Astrocyte of the spinal cord (primary cell): Measurements from ENCODE around the gene TPSG1.
"Not testable (repeated sequence)": the region's sequence is repeated elsewhere in the genome, so short reads cannot be mapped to it uniquely, and the experiment has no call there.

Source experiments
- DNase-seq: peaks from one replicate; pipeline ENCODE4 v3.0.0; 2011; ENCODE audit warnings: low read depth, low spot score
- H3K4me3 ChIP-seq: 2 replicates; pipeline ENCODE4 v1.5.1; 2011; ENCODE audit warnings: low read depth, mild to moderate bottlenecking, low read length, moderate library complexity
- CTCF ChIP-seq: IDR thresholded peaks from 2 replicates; pipeline ENCODE4 v1.5.1; 2012; ENCODE audit warnings: low read depth, mild to moderate bottlenecking, low read length, inconsistent platforms
- in situ Hi-C: cut with HindIII; loops from 2 replicates; pipeline ENCODE4 v1.10.0; 2017; ENCODE audit warnings: low sequenced_read_pairs

Gene TPSG1

GRCh38 chr16:1189455-1189854 lies 35.6 kb downstream of the TPSG1 start:
- in situ Hi-C loops = no loop called here
- H3K4me3 ChIP-seq = no peak overlapping the region
- no peak for DNase-seq
- TF ChIP-seq CTCF = no peak

GRCh38 chr16:1188432-1189189 lies 36.5 kb downstream of the TPSG1 start:
- DNase-seq = no peak
- in situ Hi-C loops = no loop called here
- TF ChIP-seq CTCF = no peak
- no peak overlapping the region for H3K4me3 ChIP-seq

GRCh38 chr16:1185460-1186207 lies 39.4 kb downstream of the TPSG1 start:
- H3K4me3 ChIP-seq, DNase-seq, in situ Hi-C loops: not testable (repeated sequence)

GRCh38 chr16:1184980-1185379 lies 40.1 kb downstream of the TPSG1 start:
- no peak overlapping the region for H3K4me3 ChIP-seq
- in situ Hi-C loops = no loop called here
- no peak for TF ChIP-seq CTCF
- no peak for DNase-seq

GRCh38 chr16:1184156-1184868 lies 40.8 kb downstream of the TPSG1 start:
- no peak for DNase-seq
- H3K4me3 ChIP-seq = no peak overlapping the region
- in situ Hi-C loops = no loop called here
- TF ChIP-seq CTCF = no peak

GRCh38 chr16:1182950-1183907 lies 41.8 kb downstream of the TPSG1 start:
- in situ Hi-C loops = no loop called here
- DNase-seq = peak; percentile 54
- TF ChIP-seq CTCF = no peak
- H3K4me3 ChIP-seq = no peak overlapping the region
